KMS-11 (cell line): ENCODE data around the gene FXYD7.
"Not testable (repeated sequence)": the region's sequence is repeated elsewhere in the genome, so short reads cannot be mapped to it uniquely, and the experiment has no call there.

Experiments used
- H2AFZ ChIP-seq: fragments of 200-600 bp; sonication (generic); 2 replicates; pipeline ENCODE4 v1.6.1; 2016; ENCODE audit warnings: antibody characterized with exemption, mixed run types, low read depth
- H3K27ac ChIP-seq: fragments of 200-600 bp; sonication (generic); 2 replicates; pipeline ENCODE4 v1.6.1; 2016; ENCODE audit warnings: mild to moderate bottlenecking, mixed run types
- H3K27me3 ChIP-seq: fragments of 200-600 bp; sonication (generic); 2 replicates; pipeline ENCODE4 v1.6.1; 2017; ENCODE audit warnings: mild to moderate bottlenecking, low read depth, mixed run types, moderate library complexity; ENCODE audit not compliant: insufficient read depth
- H3K36me3 ChIP-seq: fragments of 200-600 bp; sonication (generic); 2 replicates; pipeline ENCODE4 v1.6.1; 2017; ENCODE audit warnings: mild to moderate bottlenecking, mixed run types; ENCODE audit not compliant: insufficient read depth
- H3K4me1 ChIP-seq: fragments of 200-600 bp; sonication (generic); 2 replicates; pipeline ENCODE4 v1.6.1; 2016; ENCODE audit warnings: mild to moderate bottlenecking, low read depth, mixed run types; ENCODE audit not compliant: poor library complexity, severe bottlenecking
- H3K4me2 ChIP-seq: fragments of 200-600 bp; sonication (generic); 2 replicates; pipeline ENCODE4 v1.7.0; 2016; ENCODE audit warnings: mild to moderate bottlenecking, mixed run types
- H3K4me3 ChIP-seq: fragments of 200-600 bp; sonication (generic); IDR thresholded peaks from 2 replicates; pipeline ENCODE4 v1.6.1; 2017; ENCODE audit warnings: low read depth, low read length, mixed read lengths; ENCODE audit not compliant: insufficient read depth
- H3K79me2 ChIP-seq: fragments of 200-600 bp; sonication (generic); 2 replicates; pipeline ENCODE4 v1.6.1; 2016; ENCODE audit warnings: low read depth, mixed run types; ENCODE audit not compliant: insufficient read depth
- H3K9ac ChIP-seq: fragments of 200-600 bp; sonication (generic); 2 replicates; pipeline ENCODE4 v1.6.1; 2016; ENCODE audit warnings: mild to moderate bottlenecking, mixed run types
- H4K20me1 ChIP-seq: fragments of 200-600 bp; sonication (generic); 2 replicates; pipeline ENCODE4 v1.6.1; 2016; ENCODE audit warnings: mild to moderate bottlenecking, mixed run types; ENCODE audit not compliant: insufficient read depth
- TF ChIP-seq, protein P1 (sequence below): fragments of 200-600 bp; sonication (generic); conservative IDR thresholded peaks from 2 replicates; pipeline ENCODE4 v1.6.1; 2017; ENCODE audit warnings: low read depth, mild to moderate bottlenecking, antibody characterized with exemption, low read length, moderate library complexity, mixed read lengths

FXYD7 gene

DNA sequence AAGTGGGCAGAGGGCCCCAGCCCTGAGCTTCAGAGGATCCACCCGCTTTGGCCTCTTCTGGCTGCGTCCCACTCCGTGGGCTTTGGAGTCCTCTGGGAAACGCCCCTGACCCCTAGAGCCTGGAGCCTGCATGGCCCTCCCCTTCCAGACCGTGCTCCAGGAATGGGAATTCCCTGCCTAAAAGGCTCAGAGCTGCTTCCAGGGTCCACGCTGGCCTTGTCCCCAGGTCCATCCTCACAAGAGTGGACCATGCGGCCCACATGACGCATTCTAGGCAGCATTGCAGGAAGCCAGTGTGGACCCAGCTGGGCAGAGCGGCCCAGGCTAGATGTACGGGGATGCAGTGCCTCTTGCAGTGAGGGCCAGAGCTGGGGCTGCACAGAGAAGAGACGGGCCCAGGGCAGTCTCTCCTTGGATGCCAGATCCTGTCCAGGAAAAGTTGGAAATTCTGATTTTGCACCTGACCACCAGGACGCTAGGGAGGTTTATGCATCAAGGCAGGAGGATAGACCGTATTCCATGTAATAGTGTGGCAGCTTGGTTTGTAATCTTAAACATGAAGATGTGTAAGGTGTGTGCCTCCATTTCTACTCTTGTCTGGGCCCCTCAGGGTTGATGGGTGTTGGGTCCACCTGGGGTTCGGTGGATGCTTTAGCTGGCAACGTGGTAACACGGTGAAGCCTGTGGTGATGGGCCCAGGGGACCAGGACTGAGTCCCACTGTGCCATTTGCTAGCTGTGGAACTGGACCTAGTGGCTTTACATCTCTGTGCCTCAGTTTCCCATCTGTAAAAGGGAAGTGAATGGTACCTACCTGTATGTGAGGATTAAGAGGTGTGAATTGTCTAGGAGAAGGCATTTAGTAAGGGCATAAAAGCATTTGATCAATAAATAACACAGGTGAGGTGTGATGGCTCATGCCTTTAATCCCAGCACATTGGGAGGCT, 42.2 kb upstream of the FXYD7 start:
- no peaks in the 10 kb centered on the region for H3K4me1 ChIP-seq
- H3K36me3 ChIP-seq, result no peaks in the 10 kb centered on the region
- no peak overlapping the region for H3K4me2 ChIP-seq
- TF ChIP-seq, protein P1, sequence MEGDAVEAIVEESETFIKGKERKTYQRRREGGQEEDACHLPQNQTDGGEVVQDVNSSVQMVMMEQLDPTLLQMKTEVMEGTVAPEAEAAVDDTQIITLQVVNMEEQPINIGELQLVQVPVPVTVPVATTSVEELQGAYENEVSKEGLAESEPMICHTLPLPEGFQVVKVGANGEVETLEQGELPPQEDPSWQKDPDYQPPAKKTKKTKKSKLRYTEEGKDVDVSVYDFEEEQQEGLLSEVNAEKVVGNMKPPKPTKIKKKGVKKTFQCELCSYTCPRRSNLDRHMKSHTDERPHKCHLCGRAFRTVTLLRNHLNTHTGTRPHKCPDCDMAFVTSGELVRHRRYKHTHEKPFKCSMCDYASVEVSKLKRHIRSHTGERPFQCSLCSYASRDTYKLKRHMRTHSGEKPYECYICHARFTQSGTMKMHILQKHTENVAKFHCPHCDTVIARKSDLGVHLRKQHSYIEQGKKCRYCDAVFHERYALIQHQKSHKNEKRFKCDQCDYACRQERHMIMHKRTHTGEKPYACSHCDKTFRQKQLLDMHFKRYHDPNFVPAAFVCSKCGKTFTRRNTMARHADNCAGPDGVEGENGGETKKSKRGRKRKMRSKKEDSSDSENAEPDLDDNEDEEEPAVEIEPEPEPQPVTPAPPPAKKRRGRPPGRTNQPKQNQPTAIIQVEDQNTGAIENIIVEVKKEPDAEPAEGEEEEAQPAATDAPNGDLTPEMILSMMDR, result no peak
- H4K20me1 ChIP-seq, result no peaks in the 10 kb centered on the region
- no peaks in the 10 kb centered on the region for H3K79me2 ChIP-seq
- H3K27ac ChIP-seq, result no peak overlapping the region
- no peak overlapping the region for H2AFZ ChIP-seq
- H3K9ac ChIP-seq, result no peak overlapping the region
- H3K27me3 ChIP-seq, result peaks cover 6% of the 10 kb centered on the region; the same call in 1 of the 2 replicates
- no peak overlapping the region for H3K4me3 ChIP-seq

DNA sequence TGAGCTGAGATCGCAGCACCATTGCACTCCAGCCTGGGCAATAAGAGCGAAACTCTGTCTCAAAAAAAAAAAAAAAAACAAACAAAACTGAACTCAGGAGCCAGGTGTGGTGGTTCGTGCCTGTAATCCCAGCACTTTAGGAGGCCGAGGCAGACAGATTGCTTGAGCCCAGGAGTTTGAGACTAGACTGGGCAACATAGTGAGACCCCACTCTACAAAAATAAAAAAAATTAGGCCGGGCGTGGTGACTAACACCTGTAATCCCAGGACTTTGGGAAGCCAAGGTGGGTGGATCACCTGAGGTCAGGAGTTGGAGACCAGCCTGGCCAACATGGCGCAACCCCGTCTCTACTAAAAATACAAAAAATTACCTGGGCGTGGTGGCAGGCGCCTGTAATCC, 41.1 kb upstream of the FXYD7 start:
- not testable (repeated sequence) for H3K9ac ChIP-seq, H2AFZ ChIP-seq, H3K4me3 ChIP-seq, H3K36me3 ChIP-seq, H3K4me2 ChIP-seq, H3K79me2 ChIP-seq, H4K20me1 ChIP-seq, H3K27ac ChIP-seq, H3K4me1 ChIP-seq, H3K27me3 ChIP-seq

GRCh38 chr19:35103614-35104013, 39.4 kb upstream of the FXYD7 start:
- H3K79me2 ChIP-seq, H3K27me3 ChIP-seq, H3K9ac ChIP-seq, H3K27ac ChIP-seq, H2AFZ ChIP-seq, H3K4me2 ChIP-seq, H3K4me3 ChIP-seq, H3K36me3 ChIP-seq, H3K4me1 ChIP-seq, H4K20me1 ChIP-seq: not testable (repeated sequence)

- no peaks in the 10 kb centered on the region for H4K20me1 ChIP-seq
These were observed 38.7 kb upstream of the FXYD7 start for GRCh38 chr19:35104361-35104760.

DNA sequence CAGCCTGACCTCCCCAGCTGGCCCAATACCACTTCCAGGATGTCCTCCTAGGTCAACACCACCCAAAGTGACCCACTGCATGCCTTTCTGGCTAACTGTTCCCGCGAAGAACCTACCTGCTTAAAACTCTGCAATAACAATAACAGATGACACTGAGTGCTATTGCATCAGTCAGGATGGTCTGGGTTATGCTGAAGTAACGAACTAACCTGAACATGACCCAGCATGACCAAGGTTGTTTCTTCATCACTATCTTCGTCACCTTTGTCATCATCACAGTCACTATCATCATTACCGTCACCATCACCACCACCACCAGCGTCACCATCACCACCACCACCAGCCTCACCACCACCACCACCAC, 38.0 kb upstream of the FXYD7 start:
- H3K9ac ChIP-seq, result no peak overlapping the region
- H3K4me3 ChIP-seq, result no peak overlapping the region
- no peak overlapping the region for H3K27ac ChIP-seq
- no peaks in the 10 kb centered on the region for H3K36me3 ChIP-seq
- peaks cover 11% of the 10 kb centered on the region; the same call in 1 of the 2 replicates for H3K27me3 ChIP-seq
- no peaks in the 10 kb centered on the region for H3K4me1 ChIP-seq
- TF ChIP-seq, protein P1, result no peak
- no peak overlapping the region for H3K4me2 ChIP-seq
- H2AFZ ChIP-seq, result no peak overlapping the region
- H3K79me2 ChIP-seq, result no peaks in the 10 kb centered on the region
- no peaks in the 10 kb centered on the region for H4K20me1 ChIP-seq

More at GRCh38 chr19:35104361-35104760, 38.7 kb upstream of the FXYD7 start:
- no peak overlapping the region for H3K4me2 ChIP-seq
- H3K4me1 ChIP-seq, result no peaks in the 10 kb centered on the region
- peaks cover 7% of the 10 kb centered on the region; the same call in 1 of the 2 replicates for H3K27me3 ChIP-seq
- H3K79me2 ChIP-seq, result no peaks in the 10 kb centered on the region
- no peak overlapping the region for H3K9ac ChIP-seq
- no peak overlapping the region for H3K27ac ChIP-seq
- no peak overlapping the region for H2AFZ ChIP-seq
- H3K36me3 ChIP-seq, result no peaks in the 10 kb centered on the region
- TF ChIP-seq, protein P1, result no peak
- H3K4me3 ChIP-seq, result no peak overlapping the region
